AG20443 (cell line): ENCODE data around the gene DGKG.

Experiments
- DNase-seq: peaks from one replicate; pipeline ENCODE4 v3.0.0; 2012; ENCODE audit warnings: low spot score, mixed read lengths

DGKG gene

GRCh38 chr3:186210852-186211500 lies 151.1 kb downstream of the DGKG start:
- DNase-seq = no peak

- DNase-seq = peak; percentile 86
These were observed 152.0 kb downstream of the DGKG start for GRCh38 chr3:186209810-186210752.

- DNase-seq = no peak
These were observed 153.6 kb downstream of the DGKG start for GRCh38 chr3:186208296-186208989.

- no peak for DNase-seq
These were observed 154.5 kb downstream of the DGKG start for GRCh38 chr3:186207515-186207914.

GRCh38 chr3:186200726-186201125 lies 161.3 kb downstream of the DGKG start:
- DNase-seq = no peak

GRCh38 chr3:186198442-186198841 lies 163.6 kb downstream of the DGKG start:
- DNase-seq = no peak

- no peak for DNase-seq
These were observed 167.6 kb downstream of the DGKG start for GRCh38 chr3:186194451-186194811.

- DNase-seq = no peak
These were observed 168.2 kb downstream of the DGKG start for GRCh38 chr3:186193534-186194450.

GRCh38 chr3:186192823-186193222 lies 169.2 kb downstream of the DGKG start:
- no peak for DNase-seq

- DNase-seq = no peak
These were observed 172.5 kb downstream of the DGKG start for GRCh38 chr3:186189492-186189891.

- DNase-seq = no peak
These were observed 174.4 kb downstream of the DGKG start for GRCh38 chr3:186187401-186188275.

- DNase-seq = no peak
These were observed 176.7 kb downstream of the DGKG start for GRCh38 chr3:186185194-186185787.

GRCh38 chr3:186184021-186184420 lies 178.0 kb downstream of the DGKG start:
- DNase-seq = no peak

- no peak for DNase-seq
These were observed 179.2 kb downstream of the DGKG start for GRCh38 chr3:186182850-186183249.

GRCh38 chr3:186181901-186182300 lies 180.1 kb downstream of the DGKG start:
- no peak for DNase-seq

- no peak for DNase-seq
These were observed 181.0 kb downstream of the DGKG start for GRCh38 chr3:186180891-186181481.

GRCh38 chr3:186180151-186180550 lies 181.9 kb downstream of the DGKG start:
- DNase-seq = no peak

- DNase-seq = no peak
These were observed 183.6 kb downstream of the DGKG start for GRCh38 chr3:186178412-186178811.

- no peak for DNase-seq
These were observed 185.6 kb downstream of the DGKG start for GRCh38 chr3:186176373-186176990.
